SU-DHL-6 (cell line): ENCODE measurements around the gene CBX1.
"Not testable (repeated sequence)": the region's sequence is repeated elsewhere in the genome, so short reads cannot be mapped to it uniquely, and the experiment has no call there.

Experiments used
- H2AFZ ChIP-seq: fragments of 200-600 bp; sonication (generic); 2 replicates; pipeline ENCODE4 v1.6.1; 2014; ENCODE audit warnings: low read depth, mild to moderate bottlenecking, moderate library complexity, mixed read lengths, antibody characterized with exemption, low read length; ENCODE audit not compliant: severe bottlenecking
- H3F3A ChIP-seq: fragments of 200-600 bp; shearing (Covaris generic); 2 replicates; pipeline ENCODE4 v1.6.0; 2016; ENCODE audit warnings: antibody characterized with exemption, mild to moderate bottlenecking; ENCODE audit not compliant: insufficient read depth
- H3K27ac ChIP-seq: fragments of 200-600 bp; sonication (generic); 2 replicates; pipeline ENCODE4 v1.5.1; 2016; ENCODE audit warnings: low read depth, mild to moderate bottlenecking, low read length, moderate library complexity, mixed read lengths
- H3K27me3 ChIP-seq: fragments of 200-600 bp; sonication (generic), shearing (Covaris generic); 2 replicates; pipeline ENCODE4 v1.6.0; 2014; ENCODE audit warnings: mild to moderate bottlenecking, low read length
- H3K36me3 ChIP-seq: fragments of 200-600 bp; sonication (generic); 2 replicates; pipeline ENCODE4 v1.6.1; 2014; ENCODE audit warnings: mild to moderate bottlenecking, low read length, mixed read lengths
- H3K4me2 ChIP-seq: fragments of 300-600, 200-600 bp; shearing (Covaris generic), sonication (generic); 2 replicates; pipeline ENCODE4 v1.6.0; 2014; ENCODE audit warnings: low read length, low read depth, mild to moderate bottlenecking; ENCODE audit not compliant: poor library complexity, severe bottlenecking
- H3K4me3 ChIP-seq: fragments of 200-600 bp; sonication (generic); 2 replicates; pipeline ENCODE4 v1.5.1; 2014; ENCODE audit warnings: antibody characterized with exemption, low read length, mild to moderate bottlenecking, mixed read lengths; ENCODE audit not compliant: insufficient read depth, poor library complexity, severe bottlenecking
- H3K79me2 ChIP-seq: fragments of 200-600 bp; sonication (generic); 2 replicates; pipeline ENCODE4 v1.6.1; 2014; ENCODE audit warnings: mild to moderate bottlenecking, low read length, moderate library complexity; ENCODE audit not compliant: insufficient read depth
- H3K9ac ChIP-seq: fragments of 200-600 bp; sonication (generic); 2 replicates; pipeline ENCODE4 v1.7.0; 2014; ENCODE audit warnings: mild to moderate bottlenecking, low read length
- H3K9me2 ChIP-seq: fragments of 200-600 bp; sonication (generic); replicated peaks from 2 replicates; pipeline ENCODE4 v1.6.1; 2014; ENCODE audit warnings: low read length; ENCODE audit not compliant: insufficient read depth
- H3K9me3 ChIP-seq: fragments of 200-600 bp; sonication (generic); 2 replicates; pipeline ENCODE4 v1.6.1; 2014; ENCODE audit warnings: low read length, mixed read lengths; ENCODE audit not compliant: insufficient read depth
- H4K20me1 ChIP-seq: fragments of 200-600 bp; sonication (generic); 2 replicates; pipeline ENCODE4 v1.6.1; 2014; ENCODE audit warnings: low read depth, mild to moderate bottlenecking, antibody characterized with exemption, low read length, moderate library complexity, mixed read lengths
- CTCF ChIP-seq: fragments of 200-600 bp; sonication (generic); IDR thresholded peaks from one replicate; pipeline ENCODE4 v1.5.1; 2017; ENCODE audit warnings: antibody characterized with exemption, mild to moderate bottlenecking, low read length, moderate library complexity; ENCODE audit not compliant: insufficient read depth, poor library complexity, severe bottlenecking
- EZH2phosphoT487 ChIP-seq: fragments of 200-600 bp; sonication (generic), shearing (Covaris generic); conservative IDR thresholded peaks from 2 replicates; pipeline ENCODE4 v1.6.1; 2018; ENCODE audit warnings: mild to moderate bottlenecking, antibody characterized with exemption, low read length, moderate library complexity, mixed read lengths

Gene CBX1

GRCh38 chr17:48084932-48085331, 16.3 kb downstream of the CBX1 start:
- Histone ChIP-seq H3K9ac (no peak overlapping the region), H3K79me2 (peaks cover 82% of the 10 kb centered on the region), H3K9me3 (no peaks in the 10 kb centered on the region), H3K4me2 (no peak overlapping the region), H2AFZ (no peak overlapping the region), H4K20me1 (0 out of 2 replicates have a peak, but pooled peaks cover 8% of the 10 kb centered on the region), H3F3A (no peaks in the 10 kb centered on the region), H3K36me3 (no peaks in the 10 kb centered on the region), H3K27ac (no peak overlapping the region), H3K9me2 (no peaks in the 10 kb centered on the region), H3K4me3 (no peak overlapping the region), H3K27me3 (no peaks in the 10 kb centered on the region)
- TF ChIP-seq CTCF (no peak), EZH2phosphoT487 (no peak)

- Histone ChIP-seq H3K4me2 (no peak overlapping the region), H2AFZ (no peak overlapping the region), H4K20me1 (0 out of 2 replicates have a peak, but pooled peaks cover 8% of the 10 kb centered on the region), H3K9me3 (no peaks in the 10 kb centered on the region), H3K27ac (no peak overlapping the region), H3K27me3 (no peaks in the 10 kb centered on the region), H3K9me2 (no peaks in the 10 kb centered on the region), H3K36me3 (no peaks in the 10 kb centered on the region), H3K4me3 (no peak overlapping the region), H3K79me2 (peaks cover 73% of the 10 kb centered on the region), H3F3A (no peaks in the 10 kb centered on the region), H3K9ac (no peak overlapping the region)
- TF ChIP-seq CTCF (no peak), EZH2phosphoT487 (no peak)
These were observed 19.4 kb downstream of the CBX1 start for GRCh38 chr17:48081858-48082257.

GRCh38 chr17:48077152-48077551, 24.1 kb downstream of the CBX1 start:
- not testable (repeated sequence) for H3F3A ChIP-seq, H3K4me2 ChIP-seq, H2AFZ ChIP-seq, H3K27ac ChIP-seq, H3K9me3 ChIP-seq, H3K9ac ChIP-seq, H3K36me3 ChIP-seq, H3K9me2 ChIP-seq, H3K4me3 ChIP-seq, H4K20me1 ChIP-seq, H3K27me3 ChIP-seq
- peaks cover 36% of the 10 kb centered on the region for H3K79me2 ChIP-seq

GRCh38 chr17:48074322-48075081, 26.8 kb downstream of the CBX1 start:
- no peak overlapping the region for H3K4me2 ChIP-seq

GRCh38 chr17:48073566-48074094, 27.6 kb downstream of the CBX1 start:
- H3K4me2 ChIP-seq, H3K27me3 ChIP-seq, H3F3A ChIP-seq, H3K9me3 ChIP-seq, H3K27ac ChIP-seq, H3K4me3 ChIP-seq, H3K9me2 ChIP-seq, H4K20me1 ChIP-seq, H2AFZ ChIP-seq, H3K36me3 ChIP-seq, H3K9ac ChIP-seq: not testable (repeated sequence)
- peaks cover 10% of the 10 kb centered on the region; the same call in 1 of the 2 replicates for H3K79me2 ChIP-seq

More at GRCh38 chr17:48074322-48075081, 26.8 kb downstream of the CBX1 start:
- no peak overlapping the region for H2AFZ ChIP-seq
- peaks cover 8% of the 10 kb centered on the region; the same call in 1 of the 2 replicates for H3F3A ChIP-seq
- H3K79me2 ChIP-seq = peaks cover 14% of the 10 kb centered on the region
- H3K36me3 ChIP-seq = peaks cover 5% of the 10 kb centered on the region; the same call in 1 of the 2 replicates
- H3K9me3 ChIP-seq = no peaks in the 10 kb centered on the region
- no peaks in the 10 kb centered on the region for H4K20me1 ChIP-seq
- H3K9me2 ChIP-seq = no peaks in the 10 kb centered on the region
- H3K27ac ChIP-seq = no peak overlapping the region
- H3K27me3 ChIP-seq = no peaks in the 10 kb centered on the region
- TF ChIP-seq EZH2phosphoT487 (no peak), CTCF (peak; percentile 80)
- no peak overlapping the region for H3K4me3 ChIP-seq
- no peak overlapping the region for H3K9ac ChIP-seq

- H3K36me3 ChIP-seq, H3K4me3 ChIP-seq, H3K9me2 ChIP-seq, H3K9ac ChIP-seq, H3K27me3 ChIP-seq, H3K9me3 ChIP-seq, H4K20me1 ChIP-seq, H3K4me2 ChIP-seq, H3K79me2 ChIP-seq, H2AFZ ChIP-seq, H3K27ac ChIP-seq: not testable (repeated sequence)
- peaks cover 14% of the 10 kb centered on the region for H3F3A ChIP-seq
These were observed 28.5 kb downstream of the CBX1 start for GRCh38 chr17:48072811-48073210.
